ENCODE measurements around the gene FERD3L. TPM values are rescaled to one million over a fixed set of nuclear protein-coding genes. Genes with fewer than 3 reads are reported as not detected.

FERD3L gene
- total and polyA plus RNA-seq, 5 donors from 2014 or later: not detected

- Histone ChIP-seq H3K27me3 (ENCODE audit: control insufficient read depth, insufficient read depth, low read length) (peaks cover 9% of the 10 kb centered on the region), H3K36me3 (ENCODE audit: control insufficient read depth, insufficient read depth, low read length) (no peaks in the 10 kb centered on the region), H3K9me3 (ENCODE audit: control insufficient read depth in 2 of 2, low read length in 2 of 2) (peaks cover 0 to 6% of the 10 kb centered on the region in 2 experiments), H3K27ac (ENCODE audit: insufficient read depth, low read length, poor library complexity, severe bottlenecking) (no peak overlapping the region), H3K4me3 (ENCODE audit: low read depth, low read length) (no peak overlapping the region), H3K4me1 (ENCODE audit: control insufficient read depth, insufficient read depth, low read length, poor library complexity, severe bottlenecking) (no peaks in the 10 kb centered on the region)
- no peak overlapping the region for H3K27ac Mint-ChIP-seq
- H3K36me3 Mint-ChIP-seq: no peaks in the 10 kb centered on the region
- peaks cover 0 to 7% (median 4%) of the 10 kb centered on the region in 7 donors for H3K9me3 Mint-ChIP-seq
- H3K27me3 Mint-ChIP-seq: peaks cover 27% of the 10 kb centered on the region
- ATAC-seq (ENCODE audit: low read depth in 2 of 2): no peak
- no peaks in the 10 kb centered on the region for H3K4me1 Mint-ChIP-seq
- DNase-seq: no peak
- H3K4me3 Mint-ChIP-seq: no peak overlapping the region
Measured at GRCh38 chr7:19145434-19146115, 354 bp upstream of the FERD3L start.

GRCh38 chr7:19143881-19144574, 1.2 kb downstream of the FERD3L start:
- H3K4me1 ChIP-seq (ENCODE audit: control insufficient read depth, insufficient read depth, low read length, poor library complexity, severe bottlenecking): no peaks in the 10 kb centered on the region
- DNase-seq: no peak
- H3K27me3 ChIP-seq (ENCODE audit: control insufficient read depth, insufficient read depth, low read length): peaks cover 9% of the 10 kb centered on the region
- Mint-ChIP-seq H3K36me3 (no peaks in the 10 kb centered on the region), H3K4me1 (no peaks in the 10 kb centered on the region), H3K27ac (no peak overlapping the region), H3K4me3 (no peak overlapping the region), H3K27me3 (peaks cover 27% of the 10 kb centered on the region), H3K9me3 (peaks cover 0 to 9% (median 4%) of the 10 kb centered on the region in 7 donors)
- H3K9me3 ChIP-seq (ENCODE audit: control insufficient read depth in 2 of 2, low read length in 2 of 2): peaks cover 0 to 6% of the 10 kb centered on the region in 2 experiments
- H3K36me3 ChIP-seq (ENCODE audit: control insufficient read depth, insufficient read depth, low read length): no peaks in the 10 kb centered on the region
- H3K27ac ChIP-seq (ENCODE audit: insufficient read depth, low read length, poor library complexity, severe bottlenecking): no peak overlapping the region
- ATAC-seq (ENCODE audit: low read depth in 2 of 2): no peak
- no peak overlapping the region for H3K4me3 ChIP-seq (ENCODE audit: low read depth, low read length)

GRCh38 chr7:19139706-19140327, 5.4 kb downstream of the FERD3L start:
- no peak overlapping the region for H3K27ac Mint-ChIP-seq
- Histone ChIP-seq H3K4me3 (ENCODE audit: low read depth, low read length) (no peak overlapping the region), H3K27ac (ENCODE audit: insufficient read depth, low read length, poor library complexity, severe bottlenecking) (no peak overlapping the region), H3K27me3 (ENCODE audit: control insufficient read depth, insufficient read depth, low read length) (peaks cover 5% of the 10 kb centered on the region), H3K36me3 (ENCODE audit: control insufficient read depth, insufficient read depth, low read length) (no peaks in the 10 kb centered on the region), H3K4me1 (ENCODE audit: control insufficient read depth, insufficient read depth, low read length, poor library complexity, severe bottlenecking) (no peaks in the 10 kb centered on the region), H3K9me3 (ENCODE audit: control insufficient read depth in 2 of 2, low read length in 2 of 2) (no peaks in the 10 kb centered on the region)
- no peak overlapping the region for H3K4me3 Mint-ChIP-seq
- DNase-seq: no peak
- H3K9me3 Mint-ChIP-seq: peaks cover 0 to 7% (median 2%) of the 10 kb centered on the region in 7 donors
- no peak for ATAC-seq (ENCODE audit: low read depth in 2 of 2)
- H3K27me3 Mint-ChIP-seq: peaks cover 17% of the 10 kb centered on the region
- H3K4me1 Mint-ChIP-seq: no peaks in the 10 kb centered on the region
- no peaks in the 10 kb centered on the region for H3K36me3 Mint-ChIP-seq

GRCh38 chr7:19133886-19134285, 11.3 kb downstream of the FERD3L start:
- no peaks in the 10 kb centered on the region for H3K27me3 Mint-ChIP-seq
- no peak overlapping the region for H3K4me3 Mint-ChIP-seq
- Histone ChIP-seq H3K4me1 (ENCODE audit: control insufficient read depth, insufficient read depth, low read length, poor library complexity, severe bottlenecking) (no peaks in the 10 kb centered on the region), H3K36me3 (ENCODE audit: control insufficient read depth, insufficient read depth, low read length) (no peaks in the 10 kb centered on the region), H3K4me3 (ENCODE audit: low read depth, low read length) (no peak overlapping the region), H3K27me3 (ENCODE audit: control insufficient read depth, insufficient read depth, low read length) (no peaks in the 10 kb centered on the region), H3K27ac (ENCODE audit: insufficient read depth, low read length, poor library complexity, severe bottlenecking) (no peak overlapping the region), H3K9me3 (ENCODE audit: control insufficient read depth in 2 of 2, low read length in 2 of 2) (no peaks in the 10 kb centered on the region)
- H3K9me3 Mint-ChIP-seq: peaks cover 0 to 2% (median 0%) of the 10 kb centered on the region in 7 donors
- no peak overlapping the region for H3K27ac Mint-ChIP-seq
- no peak for ATAC-seq (ENCODE audit: low read depth in 2 of 2)
- DNase-seq: no peak
- no peaks in the 10 kb centered on the region for H3K36me3 Mint-ChIP-seq
- no peaks in the 10 kb centered on the region for H3K4me1 Mint-ChIP-seq

GRCh38 chr7:19133390-19133789, 11.8 kb downstream of the FERD3L start:
- Histone ChIP-seq H3K9me3 (ENCODE audit: control insufficient read depth in 2 of 2, low read length in 2 of 2) (no peaks in the 10 kb centered on the region), H3K4me1 (ENCODE audit: control insufficient read depth, insufficient read depth, low read length, poor library complexity, severe bottlenecking) (no peaks in the 10 kb centered on the region), H3K36me3 (ENCODE audit: control insufficient read depth, insufficient read depth, low read length) (no peaks in the 10 kb centered on the region), H3K27ac (ENCODE audit: insufficient read depth, low read length, poor library complexity, severe bottlenecking) (no peak overlapping the region), H3K27me3 (ENCODE audit: control insufficient read depth, insufficient read depth, low read length) (no peaks in the 10 kb centered on the region), H3K4me3 (ENCODE audit: low read depth, low read length) (no peak overlapping the region)
- Mint-ChIP-seq H3K9me3 (peaks cover 0 to 2% (median 0%) of the 10 kb centered on the region in 7 donors), H3K4me3 (no peak overlapping the region), H3K4me1 (no peaks in the 10 kb centered on the region), H3K36me3 (no peaks in the 10 kb centered on the region), H3K27me3 (no peaks in the 10 kb centered on the region), H3K27ac (no peak overlapping the region)
- DNase-seq: no peak
- no peak for ATAC-seq (ENCODE audit: low read depth in 2 of 2)

GRCh38 chr7:19128856-19129255, 16.4 kb downstream of the FERD3L start:
- no peaks in the 10 kb centered on the region for H3K27me3 Mint-ChIP-seq
- Histone ChIP-seq H3K27ac (ENCODE audit: insufficient read depth, low read length, poor library complexity, severe bottlenecking) (no peak overlapping the region), H3K4me3 (ENCODE audit: low read depth, low read length) (no peak overlapping the region), H3K27me3 (ENCODE audit: control insufficient read depth, insufficient read depth, low read length) (no peaks in the 10 kb centered on the region), H3K4me1 (ENCODE audit: control insufficient read depth, insufficient read depth, low read length, poor library complexity, severe bottlenecking) (no peaks in the 10 kb centered on the region), H3K9me3 (ENCODE audit: control insufficient read depth in 2 of 2, low read length in 2 of 2) (no peaks in the 10 kb centered on the region), H3K36me3 (ENCODE audit: control insufficient read depth, insufficient read depth, low read length) (no peaks in the 10 kb centered on the region)
- no peaks in the 10 kb centered on the region for H3K36me3 Mint-ChIP-seq
- no peak overlapping the region for H3K4me3 Mint-ChIP-seq
- DNase-seq (no peak), ATAC-seq (ENCODE audit: low read depth in 2 of 2) (no peak)
- H3K27ac Mint-ChIP-seq: no peak overlapping the region
- H3K9me3 Mint-ChIP-seq: peaks cover 0 to 6% (median 1%) of the 10 kb centered on the region in 7 donors
- no peaks in the 10 kb centered on the region for H3K4me1 Mint-ChIP-seq

GRCh38 chr7:19121977-19122588, 23.1 kb downstream of the FERD3L start:
- Histone ChIP-seq H3K4me3 (ENCODE audit: low read depth, low read length) (no peak overlapping the region), H3K27me3 (ENCODE audit: control insufficient read depth, insufficient read depth, low read length) (peaks cover 19% of the 10 kb centered on the region), H3K4me1 (ENCODE audit: control insufficient read depth, insufficient read depth, low read length, poor library complexity, severe bottlenecking) (no peaks in the 10 kb centered on the region), H3K36me3 (ENCODE audit: control insufficient read depth, insufficient read depth, low read length) (no peaks in the 10 kb centered on the region), H3K9me3 (ENCODE audit: control insufficient read depth in 2 of 2, low read length in 2 of 2) (no peaks in the 10 kb centered on the region), H3K27ac (ENCODE audit: insufficient read depth, low read length, poor library complexity, severe bottlenecking) (no peak overlapping the region)
- H3K27ac Mint-ChIP-seq: no peak overlapping the region
- no peaks in the 10 kb centered on the region for H3K36me3 Mint-ChIP-seq
- H3K9me3 Mint-ChIP-seq: peaks cover 0 to 5% (median 0%) of the 10 kb centered on the region in 7 donors
- DNase-seq (no peak), ATAC-seq (ENCODE audit: low read depth in 2 of 2) (no peak)
- H3K27me3 Mint-ChIP-seq: peaks cover 40% of the 10 kb centered on the region
- H3K4me3 Mint-ChIP-seq: no peak overlapping the region
- peaks cover 0 to 2% (median 0%) of the 10 kb centered on the region in 4 donors for H3K4me1 Mint-ChIP-seq
